ENCODE data around the gene AMN1. TPM values are rescaled to one million over a fixed set of nuclear protein-coding genes. Genes with fewer than 3 reads are reported as not detected.
A peak's percentile ranks its signal among the peaks of the same experiment; 100 is the strongest.

The AMN1 gene
- total RNA-seq, 1 experiment from 2014 or later, result 26.9 TPM

- TF ChIP-seq REST (IDR thresholded peaks at IDR 0.05; ENCODE audit: low read depth), result no peak
Measured at GRCh38 chr12:31751085-31751484, 22.3 kb upstream of the AMN1 start (continued).

GRCh38 chr12:31750747-31751039, 21.9 kb upstream of the AMN1 start:
- BruUV-seq (replicated peaks), result no TSS peak
- Histone ChIP-seq H3K79me2 (ENCODE audit: insufficient read depth, low read length) (no peaks in the 10 kb centered on the region), H2AFZ (ENCODE audit: low read depth, low read length, poor library complexity, severe bottlenecking) (no peak overlapping the region), H3K9me2 (ENCODE audit: insufficient read depth) (no peaks in the 10 kb centered on the region), H3K4me1 (ENCODE audit: control insufficient read depth in 1 of 2, insufficient read depth in 2 of 2, low read length in 2 of 2) (peaks cover 66 to 68% of the 10 kb centered on the region in 2 experiments), H3K9me3 (ENCODE audit: control insufficient read depth in 1 of 2, insufficient read depth in 1 of 2, low read depth in 1 of 2, low read length in 2 of 2) (no peaks in the 10 kb centered on the region), H3K27ac (ENCODE audit: low read depth, low read length) (peak overlapping the region; percentile 92), H4K20me1 (ENCODE audit: insufficient read depth) (no peaks in the 10 kb centered on the region), H3K4me3 (replicated peaks in 1 of 2; ENCODE audit: low read depth in 1 of 2, low read length in 2 of 2) (0 out of 4 replicates have a peak overlapping the region, but pooled peaks of 1 of the 2 experiments have one; percentile 9), H3K36me3 (ENCODE audit: control insufficient read depth in 1 of 2, insufficient read depth in 2 of 2, low read length in 2 of 2) (no peaks in the 10 kb centered on the region), H3K27me3 (ENCODE audit: insufficient read depth, low read length) (no peaks in the 10 kb centered on the region), H3K9ac (ENCODE audit: low read length) (peak overlapping the region; percentile 30; the same call in 1 of the 2 replicates), H3K4me2 (ENCODE audit: low read length) (peak overlapping the region; percentile 62)
- ChIA-PET CTCF (no interaction called here), RAD21 (ENCODE audit: low non-redundant PET in 1 of 2, low total read pairs in 2 of 2, uncharacterized antibody in 2 of 2, unreplicated experiment in 2 of 2) (interaction anchor here in 1 of 2 experiments (0.6 kb wide), 1 partner anchor 90 kb away, joined by 4 read pairs; no protein-coding TSS in a partner anchor), POLR2A (interaction anchor here (3.1 to 3.7 kb wide), 2 partner anchors 16 to 22 kb away, joined by 18 to 54 read pairs; partner anchors contain the start of gene AMN1)
- TF ChIP-seq POLR2AphosphoS5 (IDR thresholded peaks at IDR 0.05; ENCODE audit: low read depth, low read length), result 0 out of 2 replicates have a peak, but pooled peaks have one; percentile 15
- 0 out of 2 replicates have a peak, but pooled peaks have one; percentile 19 for TF ChIP-seq SIN3A (IDR thresholded peaks at IDR 0.05; ENCODE audit: low read depth)
- TF ChIP-seq FOSL1 (IDR thresholded peaks at IDR 0.05; ENCODE audit: low read depth), result no peak
- intact Hi-C loops (cut with micrococcal nuclease), result no loop called here
- DNase-seq (ENCODE audit: low read depth, low spot score) (no peak), ATAC-seq (no peak)
